Heart left ventricle (tissue), 16 donors: ENCODE results near the gene ATP6V1A. TPM values are rescaled to one million over a fixed set of nuclear protein-coding genes. Genes with fewer than 3 reads are reported as not detected.

Source experiments
- ATAC-seq, 4 donors: fragments of 200-7000 bp; cut with Tn5 transposase; one replicate each; pipeline ENCODE4 v1.9.1; 2020 to 2022; ENCODE audit warnings: moderate library complexity in 4 of 4, mild to moderate bottlenecking in 3 of 4, moderate number of reproducible peaks in 1 of 4
- DNase-seq, 5 donors: peaks; one replicate each; pipeline ENCODE4 v3.0.0-alpha.2; 2020
- H3K27ac ChIP-seq, 12 donors: fragments of 200-600 bp; sonication (generic) in 4 of 12; one replicate each; pipeline versions ENCODE4 v1.5.0 to v1.8.0; 2016 to 2022; ENCODE audit warnings: mild to moderate bottlenecking in 2 of 12
- H3K27me3 ChIP-seq, 9 donors: fragments of 200-600 bp; sonication (generic) in 2 of 9; one replicate each; pipeline versions ENCODE4 v1.5.1 to v1.8.0; 2016 to 2022; ENCODE audit warnings: mild to moderate bottlenecking in 3 of 9
- H3K36me3 ChIP-seq, 9 donors: fragments of 200-600 bp; sonication (generic) in 2 of 9; one replicate each; pipeline versions ENCODE4 v1.5.0 to v1.8.0; 2018 to 2022; ENCODE audit warnings: mild to moderate bottlenecking in 2 of 9
- H3K4me1 ChIP-seq, 12 donors: fragments of 200-600 bp; sonication (generic) in 4 of 12; one replicate each; pipeline versions ENCODE4 v1.5.0 to v1.8.0; 2016 to 2022; ENCODE audit warnings: mild to moderate bottlenecking in 3 of 12
- H3K4me3 ChIP-seq, 12 donors: fragments of 200-600 bp; sonication (generic) in 4 of 12; one replicate each; pipeline versions ENCODE4 v1.5.0 to v1.8.0; 2017 to 2022; ENCODE audit warnings: mild to moderate bottlenecking in 9 of 12, moderate library complexity in 4 of 12
- H3K9me3 ChIP-seq, 12 donors: fragments of 200-600 bp; sonication (generic) in 4 of 12; one replicate each; pipeline versions ENCODE4 v1.5.0 to v1.8.0; 2016 to 2022; ENCODE audit warnings: mild to moderate bottlenecking in 1 of 12
- POLR2A ChIP-seq, 2 donors: fragments of 450-650 bp; IDR thresholded peaks; one replicate each; pipeline ENCODE4 v1.6.1; 2017; ENCODE audit warnings: antibody characterized with exemption in 2 of 2, mild to moderate bottlenecking in 2 of 2, moderate library complexity in 2 of 2
- WGBS, 4 donors: extraction: QIAGEN DNeasy Blood & Tissue Kit in 2 of 4; methylation state at CpG; one replicate each; pipeline versions ENCODE4 v1.1.5 to v1.1.7; 2013 to 2018; 5-methylcytosine and 5-hydroxymethylcytosine counted together
- intact Hi-C, 10 donors: fragments of 100-400 bp; cut with DNase I; formaldehyde crosslinking; loops; one replicate each; pipeline versions ENCODE4 v1.11.1 to v1.14.2; 2022
- polyA plus RNA-seq, 2 donors: library from polyadenylated mRNA; stranded (reverse); fragments of 200-250 nt; gene quantifications; one replicate each; pipeline ENCODE4 v1.2.3, GENCODE V29; 2013
- total RNA-seq, 9 donors: library from RNA; depleted of rRNA in 2 of 9; stranded (reverse); fragments of >200 nt in 2 of 9; fragmentation: NEBNext Ultra II Directional in 3 of 9; extraction: Animal tissue kit (Norgen Biotek cat#: 25700) in 3 of 9; gene quantifications; one replicate each; pipeline versions ENCODE4 v1.1.0 to v1.2.4, GENCODE V29; 2016 to 2023
- TF ChIP-seq, protein P1 (sequence below), 12 donors: fragments of 200-600 bp; sonication (generic) in 4 of 12; IDR thresholded peaks; one replicate each; pipeline versions ENCODE4 v1.5.0 to v1.8.0; 2018 to 2022; ENCODE audit warnings: antibody characterized with exemption in 12 of 12, mild to moderate bottlenecking in 5 of 12
- donor health status: ischemic (EF 13 %, LVEDD 7.1; RV severe dilation, severe dysfunction).
- donor health status: healthy with polysubstance abuse.
- donor health status: DM: no; HTN: yes; CAD: no.
- donor health status: DM: no; HTN: no; CAD: no.
- donor health status: ischemic (EF 25% LVEDD 6.9; RV normal size, moderate dysfunction).
- donor health status: ischemic (EF 25% LVEDD 5.7; RV mildly dilated, moderate dysfunction).
- donor health status: healthy.
- donor health status: DM: yes; HTN: yes; CAD: no.
- donor health status: ischemic (EF 35%, LVEDD 5.7; RV mildly dilated, moderate dysfunction).
- donor health status: nonischemic (EF 11% LVEDD 7.7; RV severe dilation, severe dysfunction).
- donor health status: DM: yes; HTN: yes; CAD: no.
- donor health status: PGD.
- donor health status: ischemic (EF 29% LVEDD 5.4; RV normal size, mild dysfunction).
- donor health status: nonischemic (EF 23%, LVEDD 6.1; RV moderate dilation, normal function).

ATP6V1A gene
- total and polyA plus RNA-seq, 11 donors: 5.9 to 66.8 (median 19.0) TPM

DNA sequence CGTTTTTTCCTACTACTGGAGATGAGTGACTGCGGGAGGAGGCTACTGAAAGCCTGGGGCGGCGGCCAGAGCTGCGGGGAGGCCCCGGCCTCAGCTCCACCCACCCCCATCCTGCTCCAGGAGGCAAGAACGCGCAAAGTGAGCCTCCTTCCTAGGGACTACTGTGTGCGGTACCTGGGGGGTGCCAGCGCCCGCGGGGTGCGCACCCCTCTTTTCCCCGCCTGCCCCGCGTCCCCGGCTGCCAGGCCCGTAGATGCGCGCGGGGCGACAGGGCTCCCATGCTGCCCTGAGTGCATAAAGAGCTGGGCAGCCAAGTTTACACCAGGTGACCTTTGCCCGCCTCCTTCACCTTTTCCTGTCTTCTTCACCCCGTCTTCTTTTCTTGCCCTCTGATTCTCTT is 47.9 kb upstream of the ATP6V1A start:
- peak overlapping the region in 9 of 12 donors; percentile 21 to 98 (median 40) for H3K4me3 ChIP-seq
- TF ChIP-seq, protein P1, sequence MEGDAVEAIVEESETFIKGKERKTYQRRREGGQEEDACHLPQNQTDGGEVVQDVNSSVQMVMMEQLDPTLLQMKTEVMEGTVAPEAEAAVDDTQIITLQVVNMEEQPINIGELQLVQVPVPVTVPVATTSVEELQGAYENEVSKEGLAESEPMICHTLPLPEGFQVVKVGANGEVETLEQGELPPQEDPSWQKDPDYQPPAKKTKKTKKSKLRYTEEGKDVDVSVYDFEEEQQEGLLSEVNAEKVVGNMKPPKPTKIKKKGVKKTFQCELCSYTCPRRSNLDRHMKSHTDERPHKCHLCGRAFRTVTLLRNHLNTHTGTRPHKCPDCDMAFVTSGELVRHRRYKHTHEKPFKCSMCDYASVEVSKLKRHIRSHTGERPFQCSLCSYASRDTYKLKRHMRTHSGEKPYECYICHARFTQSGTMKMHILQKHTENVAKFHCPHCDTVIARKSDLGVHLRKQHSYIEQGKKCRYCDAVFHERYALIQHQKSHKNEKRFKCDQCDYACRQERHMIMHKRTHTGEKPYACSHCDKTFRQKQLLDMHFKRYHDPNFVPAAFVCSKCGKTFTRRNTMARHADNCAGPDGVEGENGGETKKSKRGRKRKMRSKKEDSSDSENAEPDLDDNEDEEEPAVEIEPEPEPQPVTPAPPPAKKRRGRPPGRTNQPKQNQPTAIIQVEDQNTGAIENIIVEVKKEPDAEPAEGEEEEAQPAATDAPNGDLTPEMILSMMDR (IDR thresholded peaks at IDR 0.05): no peak
- H3K27ac ChIP-seq: peak overlapping the region in 4 of 12 donors; percentile 11 to 100 (median 31)
- no peak for ATAC-seq
- intact Hi-C loops: loop anchor here in 5 of 10 donors (5.0 to 10.0 kb wide), 5 partner anchors 38 to 184 kb away; partner anchors contain the start of genes ATP6V1A (in 2 of the 5), NAA50 (in 2 of the 5) and SPICE1 (in 2 of the 5)
- no peaks in the 10 kb centered on the region for H3K36me3 ChIP-seq
- 21 to 36% (median 28%) methylated on average over 17 to 24 of the region's 24 CpGs for WGBS, 4 donors
- DNase-seq: peak in 1 of 5 donors; percentile 29
- no peaks in the 10 kb centered on the region for H3K27me3 ChIP-seq
- H3K9me3 ChIP-seq: no peaks in the 10 kb centered on the region
- peaks cover 2 to 35% (median 26%) of the 10 kb centered on the region in 12 donors for H3K4me1 ChIP-seq

DNA sequence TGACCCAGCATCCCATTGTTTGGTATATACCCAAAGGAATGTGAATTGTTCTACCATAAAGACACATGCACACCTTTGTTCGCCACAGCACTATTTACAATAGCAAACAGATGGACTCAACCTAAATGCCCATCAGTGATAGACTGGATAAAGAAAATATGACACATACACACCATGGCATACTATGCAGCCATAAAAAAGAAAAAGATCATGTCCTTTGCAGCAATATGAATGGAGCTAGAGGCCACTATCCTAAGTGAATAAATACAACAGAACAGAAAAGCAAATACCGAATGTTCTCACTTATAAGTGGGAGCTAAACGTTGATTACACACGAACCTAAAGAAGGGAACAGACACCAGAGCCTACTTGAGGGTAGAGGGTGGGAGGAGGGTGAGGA is 39.0 kb upstream of the ATP6V1A start:
- Histone ChIP-seq H3K27ac (no peak overlapping the region), H3K9me3 (no peaks in the 10 kb centered on the region), H3K4me1 (no peaks in the 10 kb centered on the region), H3K27me3 (peaks cover 0 to 8% (median 0%) of the 10 kb centered on the region in 9 donors), H3K36me3 (no peaks in the 10 kb centered on the region), H3K4me3 (no peak overlapping the region)
- DNase-seq (no peak), ATAC-seq (no peak)
- intact Hi-C loops: no loop called here
- TF ChIP-seq, protein P1 (IDR thresholded peaks at IDR 0.05): no peak
- no peak for TF ChIP-seq POLR2A (IDR thresholded peaks at IDR 0.05)
- 93 to 95% (median 93%) methylated on average over 4 of the region's 4 CpGs for WGBS, 4 donors

DNA sequence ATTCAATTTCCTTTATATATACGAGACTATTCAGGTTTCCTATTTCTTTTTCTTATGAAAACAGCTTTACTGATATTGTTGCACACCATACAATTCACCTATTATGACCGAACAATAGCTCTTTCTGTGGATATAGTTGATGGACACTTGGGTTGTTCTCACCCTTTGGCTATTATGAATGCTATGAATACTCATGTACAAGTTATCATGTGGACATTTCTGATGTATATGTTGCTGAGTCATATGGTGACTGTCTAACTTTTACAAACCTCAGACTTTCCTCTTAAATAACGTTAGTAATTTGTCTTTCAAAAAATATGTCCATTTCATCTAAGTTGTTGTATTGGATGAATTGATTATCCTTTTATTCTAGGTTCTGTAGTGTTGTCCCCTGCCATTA is 34.7 kb upstream of the ATP6V1A start:
- H3K9me3 ChIP-seq: no peaks in the 10 kb centered on the region
- no peaks in the 10 kb centered on the region for H3K36me3 ChIP-seq
- TF ChIP-seq, protein P1 (IDR thresholded peaks at IDR 0.05): no peak
- no peak for TF ChIP-seq POLR2A (IDR thresholded peaks at IDR 0.05)
- WGBS, 4 donors: 52 to 55% (median 53%) methylated on average over 3 of the region's 3 CpGs
- peaks cover 0 to 3% (median 0%) of the 10 kb centered on the region in 12 donors for H3K4me1 ChIP-seq
- H3K27ac ChIP-seq: no peak overlapping the region
- intact Hi-C loops: no loop called here
- peaks cover 0 to 6% (median 0%) of the 10 kb centered on the region in 9 donors for H3K27me3 ChIP-seq
- DNase-seq (no peak), ATAC-seq (no peak)
- no peak overlapping the region for H3K4me3 ChIP-seq

GRCh38 chr3:113714702-113715101 is 32.1 kb upstream of the ATP6V1A start:
- no peak overlapping the region for H3K4me3 ChIP-seq
- H3K27me3 ChIP-seq: peaks cover 0 to 3% (median 0%) of the 10 kb centered on the region in 9 donors
- H3K36me3 ChIP-seq: peaks cover 0 to 18% (median 9%) of the 10 kb centered on the region in 9 donors
- TF ChIP-seq POLR2A (IDR thresholded peaks at IDR 0.05): no peak
- TF ChIP-seq, protein P1 (IDR thresholded peaks at IDR 0.05): no peak
- no peaks in the 10 kb centered on the region for H3K9me3 ChIP-seq
- DNase-seq: no peak
- intact Hi-C loops: no loop called here
- ATAC-seq: no peak
- H3K27ac ChIP-seq: no peak overlapping the region
- H3K4me1 ChIP-seq: peaks cover 0 to 5% (median 0%) of the 10 kb centered on the region in 12 donors
- WGBS, 4 donors: 60 to 69% (median 65%) methylated on average over 1 of the region's 1 CpG
